Progenitor cell of endocrine pancreas (in vitro differentiated cells): ENCODE data around the gene BPIFB3. TPM values are rescaled to one million over a fixed set of nuclear protein-coding genes. Genes with fewer than 3 reads are reported as not detected.

Source experiments
- DNase-seq: peaks from one replicate; pipeline ENCODE4 v3.0.0; 2021; ENCODE audit warnings: low spot score; ENCODE audit not compliant: unreplicated experiment
- H3K27ac Mint-ChIP-seq: 2 replicates; pipeline ENCODE4 v1.8.0; 2021; ENCODE audit warnings: mild to moderate bottlenecking, moderate library complexity, mixed read lengths
- H3K27me3 Mint-ChIP-seq: 2 replicates; pipeline ENCODE4 v1.8.0; 2021; ENCODE audit warnings: mixed read lengths
- H3K36me3 Mint-ChIP-seq: 2 replicates; pipeline ENCODE4 v1.8.0; 2022; ENCODE audit warnings: mixed read lengths; ENCODE audit not compliant: insufficient read depth
- H3K4me1 Mint-ChIP-seq: 2 replicates; pipeline ENCODE4 v1.8.0; 2021; ENCODE audit warnings: low read depth, mixed read lengths
- H3K4me3 Mint-ChIP-seq: 2 replicates; pipeline ENCODE4 v1.8.0; 2021; ENCODE audit warnings: low read depth, mild to moderate bottlenecking, moderate library complexity, mixed read lengths
- H3K9me3 Mint-ChIP-seq: 2 replicates; pipeline ENCODE4 v1.8.0; 2021; ENCODE audit warnings: low read depth, mixed read lengths
- CTCF ChIP-seq: fragments of 200-600 bp; sonication (generic); IDR thresholded peaks from one replicate; pipeline ENCODE4 v1.5.0; 2021; ENCODE audit warnings: antibody characterized with exemption, mild to moderate bottlenecking; ENCODE audit not compliant: unreplicated experiment
- long read RNA-seq: library from polyadenylated mRNA; unstranded; transcript quantifications from one replicate; pipeline ENCODE4 v2.0.0, GENCODE V29; 2020
- total RNA-seq: library from RNA; stranded (reverse); gene quantifications from 2 replicates; pipeline ENCODE4 v1.2.1, GENCODE V29; 2021

The BPIFB3 gene
- total RNA-seq: not detected in 2 replicates
- long read RNA-seq: 0 reads

GRCh38 chr20:33053291-33054106 is at the start of gene BPIFB3:
BPIFB3 (plus strand) TSS chr20:33053903; CDS start chr20:33055436, 1,533 bp downstream.
- DNase-seq: no peak
- Mint-ChIP-seq H3K27me3 (peaks cover 7% of the 10 kb centered on the region), H3K36me3 (no peaks in the 10 kb centered on the region), H3K9me3 (no peaks in the 10 kb centered on the region), H3K4me1 (no peaks in the 10 kb centered on the region), H3K27ac (no peak within 1 kb of the TSS), H3K4me3 (no peak within 1 kb of the TSS)
- no peak for TF ChIP-seq CTCF

- no peaks in the 10 kb centered on the region for H3K36me3 Mint-ChIP-seq
- no peak for TF ChIP-seq CTCF
- H3K27ac Mint-ChIP-seq: no peak within 1 kb of the TSS
- H3K27me3 Mint-ChIP-seq: peaks cover 3% of the 10 kb centered on the region
- H3K4me3 Mint-ChIP-seq: no peak within 1 kb of the TSS
- H3K9me3 Mint-ChIP-seq: peaks cover 4% of the 10 kb centered on the region
- no peaks in the 10 kb centered on the region for H3K4me1 Mint-ChIP-seq
- no peak for DNase-seq
These were observed 49.5 kb upstream of the BPIFB3 start, which contains the start of gene SUN5 for GRCh38 chr20:33004141-33004751. SUN5 (minus strand) TSS chr20:33004433; CDS start chr20:33004340, 93 bp downstream.

GRCh38 chr20:33005132-33005566 is 48.6 kb upstream of the BPIFB3 start:
- Mint-ChIP-seq H3K9me3 (peaks cover 4% of the 10 kb centered on the region), H3K27me3 (peaks cover 2% of the 10 kb centered on the region), H3K4me3 (no peak overlapping the region), H3K36me3 (no peaks in the 10 kb centered on the region), H3K27ac (no peak overlapping the region), H3K4me1 (no peaks in the 10 kb centered on the region)
- peak; percentile 64 for TF ChIP-seq CTCF
- DNase-seq: no peak

GRCh38 chr20:33005908-33006775 is 47.6 kb upstream of the BPIFB3 start:
- H3K4me1 Mint-ChIP-seq: no peaks in the 10 kb centered on the region
- no peak for DNase-seq
- peaks cover 4% of the 10 kb centered on the region for H3K9me3 Mint-ChIP-seq
- H3K4me3 Mint-ChIP-seq: no peak overlapping the region
- TF ChIP-seq CTCF: no peak
- no peaks in the 10 kb centered on the region for H3K27me3 Mint-ChIP-seq
- H3K36me3 Mint-ChIP-seq: no peaks in the 10 kb centered on the region
- no peak overlapping the region for H3K27ac Mint-ChIP-seq

- Mint-ChIP-seq H3K9me3 (peaks cover 4% of the 10 kb centered on the region), H3K27ac (no peak overlapping the region), H3K27me3 (peaks cover 3% of the 10 kb centered on the region), H3K4me3 (no peak overlapping the region), H3K36me3 (no peaks in the 10 kb centered on the region), H3K4me1 (no peaks in the 10 kb centered on the region)
- no peak for TF ChIP-seq CTCF
- no peak for DNase-seq
These were observed 46.8 kb upstream of the BPIFB3 start for GRCh38 chr20:33006776-33007375.
